OCI-LY1 (cell line): Measurements from ENCODE around the gene ASPRV1.

Experiments used
- H2AFZ ChIP-seq: fragments of 200-600 bp; sonication (generic), shearing (Covaris generic); 2 replicates; pipeline ENCODE4 v1.6.0; 2014; ENCODE audit warnings: antibody characterized with exemption, mild to moderate bottlenecking, low read length
- H3F3A ChIP-seq: fragments of 200-600 bp; sonication (generic), shearing (Covaris generic); 2 replicates; pipeline ENCODE4 v1.6.0; 2014; ENCODE audit warnings: mild to moderate bottlenecking, antibody characterized with exemption, low read length, moderate library complexity; ENCODE audit not compliant: insufficient read depth
- H3K27ac ChIP-seq: fragments of 200-600 bp; sonication (generic); 2 replicates; pipeline ENCODE4 v1.5.1; 2014; ENCODE audit warnings: low read length, mixed run types, mild to moderate bottlenecking, low read depth; ENCODE audit not compliant: poor library complexity, severe bottlenecking
- H3K27me3 ChIP-seq: fragments of 200-600 bp; sonication (generic); 2 replicates; pipeline ENCODE4 v1.6.0; 2014; ENCODE audit warnings: antibody characterized with exemption, mild to moderate bottlenecking, low read length, moderate library complexity; ENCODE audit not compliant: insufficient read depth
- H3K36me3 ChIP-seq: fragments of 200-600 bp; sonication (generic); 2 replicates; pipeline ENCODE4 v1.6.1; 2014; ENCODE audit warnings: mild to moderate bottlenecking, antibody characterized with exemption, low read length, moderate library complexity, mixed read lengths; ENCODE audit not compliant: insufficient read depth
- H3K4me1 ChIP-seq: fragments of 200-600 bp; sonication (generic); 2 replicates; pipeline ENCODE4 v1.5.1; 2014; ENCODE audit warnings: mild to moderate bottlenecking, low read length, moderate library complexity; ENCODE audit not compliant: insufficient read depth, severe bottlenecking
- H3K4me2 ChIP-seq: fragments of 200-600 bp; sonication (generic), shearing (Covaris generic); 2 replicates; pipeline ENCODE4 v1.6.1; 2014; ENCODE audit warnings: low read length
- H3K4me3 ChIP-seq: fragments of 200-600 bp; sonication (generic); 2 replicates; pipeline ENCODE4 v1.5.1; 2014; ENCODE audit warnings: low read length, low read depth, mild to moderate bottlenecking, mixed read lengths; ENCODE audit not compliant: poor library complexity, severe bottlenecking
- H3K79me2 ChIP-seq: fragments of 200-600 bp; shearing (Covaris generic); 2 replicates; pipeline ENCODE4 v1.6.1; 2016; ENCODE audit warnings: mixed run types, low read length, mixed read lengths; ENCODE audit not compliant: insufficient read depth
- H3K9ac ChIP-seq: fragments of 200-600 bp; sonication (generic), shearing (Covaris generic); 2 replicates; pipeline ENCODE4 v1.6.1; 2014; ENCODE audit warnings: mild to moderate bottlenecking, low read length, mixed read lengths
- H3K9me2 ChIP-seq: fragments of 200-600 bp; sonication (generic), shearing (Covaris generic); 2 replicates; pipeline ENCODE4 v1.6.1; 2014; ENCODE audit warnings: low read depth, mild to moderate bottlenecking, low read length, mixed read lengths
- H3K9me3 ChIP-seq: fragments of 200-600 bp; shearing (Covaris generic); 2 replicates; pipeline ENCODE4 v1.6.1; 2014; ENCODE audit warnings: low read length, mixed read lengths
- H4K20me1 ChIP-seq: fragments of 200-600 bp; sonication (generic), shearing (Covaris generic); 2 replicates; pipeline ENCODE4 v1.6.0; 2016; ENCODE audit warnings: mild to moderate bottlenecking, low read length; ENCODE audit not compliant: insufficient read depth
- CTCF ChIP-seq: fragments of 200-600 bp; sonication (generic), shearing (Covaris generic); IDR thresholded peaks from 2 replicates; pipeline ENCODE4 v1.5.1; 2017; ENCODE audit warnings: mild to moderate bottlenecking, antibody characterized with exemption, low read length, moderate library complexity, mixed read lengths
- EZH2 ChIP-seq: fragments of 200-600 bp; sonication (generic), shearing (Covaris generic); IDR thresholded peaks from 2 replicates; pipeline ENCODE4 v1.8.0; 2017; ENCODE audit warnings: borderline replicate concordance, mixed run types, mild to moderate bottlenecking, antibody characterized with exemption, low read length, moderate library complexity, mixed read lengths

ASPRV1 gene

GRCh38 chr2:69918401-69918800 is 43.0 kb downstream of the ASPRV1 start:
- Histone ChIP-seq H3K9me3 (no peaks in the 10 kb centered on the region), H3K4me2 (peak overlapping the region; percentile 3; the same call in 1 of the 2 replicates), H4K20me1 (no peaks in the 10 kb centered on the region), H3K4me1 (peaks cover 43% of the 10 kb centered on the region), H3K4me3 (no peak overlapping the region), H3K27me3 (no peaks in the 10 kb centered on the region), H3K27ac (no peak overlapping the region), H3K79me2 (peaks cover 4% of the 10 kb centered on the region; the same call in 1 of the 2 replicates), H2AFZ (no peak overlapping the region), H3K36me3 (peaks cover 50% of the 10 kb centered on the region), H3K9ac (no peak overlapping the region; the same call in 1 of the 2 replicates), H3K9me2 (no peaks in the 10 kb centered on the region), H3F3A (no peaks in the 10 kb centered on the region)
- no peak for TF ChIP-seq CTCF
- TF ChIP-seq EZH2 = no peak

- H3K9ac ChIP-seq = no peak overlapping the region; the same call in 1 of the 2 replicates
- H3K27me3 ChIP-seq = no peaks in the 10 kb centered on the region
- TF ChIP-seq CTCF (no peak), EZH2 (no peak)
- no peaks in the 10 kb centered on the region for H3K9me3 ChIP-seq
- peaks cover 48% of the 10 kb centered on the region for H3K4me1 ChIP-seq
- H3K36me3 ChIP-seq = peaks cover 45% of the 10 kb centered on the region
- no peaks in the 10 kb centered on the region for H4K20me1 ChIP-seq
- no peaks in the 10 kb centered on the region for H3K9me2 ChIP-seq
- 0 out of 2 replicates have a peak, but pooled peaks cover 5% of the 10 kb centered on the region for H3F3A ChIP-seq
- H3K79me2 ChIP-seq = peaks cover 4% of the 10 kb centered on the region; the same call in 1 of the 2 replicates
- no peak overlapping the region for H3K4me3 ChIP-seq
- H3K27ac ChIP-seq = no peak overlapping the region
- no peak overlapping the region for H2AFZ ChIP-seq
- peak overlapping the region; percentile 3; the same call in 1 of the 2 replicates for H3K4me2 ChIP-seq
Measured at GRCh38 chr2:69917852-69918251, 43.6 kb downstream of the ASPRV1 start.

- Histone ChIP-seq H3K36me3 (peaks cover 36% of the 10 kb centered on the region; the same call in 1 of the 2 replicates), H3K9ac (peak overlapping the region; percentile 81), H3F3A (0 out of 2 replicates have a peak, but pooled peaks cover 9% of the 10 kb centered on the region), H2AFZ (no peak overlapping the region), H3K27me3 (no peaks in the 10 kb centered on the region), H3K9me2 (no peaks in the 10 kb centered on the region), H3K4me3 (peak overlapping the region; percentile 90), H4K20me1 (no peaks in the 10 kb centered on the region), H3K27ac (no peak overlapping the region), H3K9me3 (no peaks in the 10 kb centered on the region), H3K4me2 (peak overlapping the region; percentile 77), H3K4me1 (peaks cover 49% of the 10 kb centered on the region), H3K79me2 (peaks cover 4% of the 10 kb centered on the region; the same call in 1 of the 2 replicates)
- no peak for TF ChIP-seq CTCF
Measured at GRCh38 chr2:69916106-69916505, 45.3 kb downstream of the ASPRV1 start.
